Medulla oblongata (tissue), 1 donor: ENCODE measurements around the gene PLCD4.

Experiments
- DNase-seq: peaks from one replicate; pipeline ENCODE4 v3.0.0-alpha.2; 2015; ENCODE audit errors: extremely low spot score

PLCD4 gene

DNA sequence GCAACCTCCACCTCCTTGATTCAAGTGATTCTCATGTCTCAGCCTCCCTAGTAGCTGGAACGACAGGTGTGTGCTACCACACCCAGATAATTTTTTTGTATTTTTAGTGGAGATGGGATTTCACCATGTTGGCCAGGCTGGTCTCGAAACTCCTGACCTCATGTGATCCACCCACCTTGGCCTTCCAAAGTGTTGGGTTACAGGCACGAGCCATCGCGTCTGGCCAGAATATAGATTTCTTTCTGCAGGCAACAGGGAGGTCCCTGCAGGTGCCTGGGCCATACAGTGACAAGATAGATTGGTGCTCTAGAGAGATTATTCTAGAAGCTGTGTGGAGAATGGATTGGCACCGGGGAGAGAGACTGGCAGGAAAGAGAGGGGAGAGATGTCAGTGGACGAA is 13.3 kb downstream of the PLCD4 start:
- DNase-seq = no peak

DNA sequence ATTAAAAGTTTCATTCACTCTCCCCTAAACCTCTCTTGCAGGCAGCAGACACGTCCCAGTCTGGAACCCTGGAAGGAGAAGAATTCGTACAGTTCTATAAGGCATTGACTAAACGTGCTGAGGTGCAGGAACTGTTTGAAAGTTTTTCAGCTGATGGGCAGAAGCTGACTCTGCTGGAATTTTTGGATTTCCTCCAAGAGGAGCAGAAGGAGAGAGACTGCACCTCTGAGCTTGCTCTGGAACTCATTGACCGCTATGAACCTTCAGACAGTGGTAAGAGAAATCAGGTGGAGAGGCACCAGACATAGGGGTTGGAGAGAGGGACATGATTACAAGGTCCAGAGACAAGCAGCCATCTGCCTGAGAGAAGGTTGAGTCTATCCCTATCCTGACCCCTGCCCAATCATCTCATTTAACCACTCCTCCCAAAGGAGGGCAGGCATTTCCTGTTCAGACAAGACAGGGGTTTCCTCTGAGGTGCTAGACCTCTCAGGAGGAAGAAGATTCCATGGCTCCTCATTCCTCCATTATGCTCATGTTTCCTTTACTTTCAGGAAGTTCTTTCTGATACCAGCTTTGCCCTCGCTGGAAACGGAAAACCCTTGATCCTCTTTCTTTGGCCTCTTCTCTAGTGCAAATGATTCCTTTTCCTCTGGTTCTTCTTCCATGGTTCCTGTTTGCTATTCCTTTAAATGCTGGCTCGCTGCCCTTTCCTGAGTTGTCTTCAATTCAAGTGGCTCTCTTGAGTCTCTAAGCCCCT is 15.1 kb downstream of the PLCD4 start:
- no peak for DNase-seq

DNA sequence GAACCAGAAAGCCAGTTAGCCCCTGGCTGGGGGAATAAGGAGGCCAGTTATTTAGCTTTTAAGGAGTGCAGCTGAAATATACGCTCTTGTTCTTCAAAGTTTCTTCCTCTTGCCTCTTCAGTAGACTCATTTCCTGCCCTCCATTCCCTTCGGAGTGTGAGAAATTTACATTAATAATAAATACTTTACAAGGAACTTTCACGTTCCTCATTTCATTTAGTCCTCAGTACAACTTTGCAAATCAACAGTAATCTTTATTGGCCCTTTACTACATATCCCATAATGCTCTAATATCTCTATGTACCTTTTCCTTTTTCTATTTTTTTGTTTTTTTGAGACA is 15.6 kb downstream of the PLCD4 start:
- no peak for DNase-seq

DNA sequence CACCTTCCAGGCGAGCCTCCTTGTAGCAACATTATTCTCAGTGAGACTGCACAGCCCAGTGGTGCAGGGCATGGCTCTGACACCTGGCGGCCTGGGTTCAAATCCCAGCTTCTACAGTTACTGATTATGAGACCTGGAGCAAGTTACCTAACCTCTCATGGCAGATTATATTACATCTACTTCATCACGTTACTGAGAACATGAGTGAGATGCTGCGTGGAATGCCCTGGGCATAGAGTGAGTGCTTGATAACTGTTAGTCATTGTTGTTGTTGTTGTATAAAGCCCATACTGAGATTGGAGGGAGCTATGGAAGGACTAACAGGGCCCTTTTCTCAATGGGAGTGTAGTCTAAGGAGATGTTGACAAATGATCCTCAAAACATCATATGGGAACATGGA is 18.7 kb downstream of the PLCD4 start:
- DNase-seq = no peak

DNA sequence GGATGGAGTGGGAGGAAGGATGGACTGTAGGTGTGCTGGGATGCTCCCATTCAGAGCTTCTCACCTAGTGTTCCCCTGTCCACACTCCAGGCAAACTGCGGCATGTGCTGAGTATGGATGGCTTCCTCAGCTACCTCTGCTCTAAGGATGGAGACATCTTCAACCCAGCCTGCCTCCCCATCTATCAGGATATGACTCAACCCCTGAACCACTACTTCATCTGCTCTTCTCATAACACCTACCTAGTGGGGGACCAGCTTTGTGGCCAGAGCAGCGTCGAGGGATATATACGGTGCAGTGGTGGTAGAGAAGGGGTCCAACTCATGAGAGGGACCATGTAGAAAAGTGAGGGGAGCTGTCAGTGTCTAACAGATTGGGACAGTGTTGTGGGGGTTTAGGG is 20.2 kb downstream of the PLCD4 start:
- DNase-seq = no peak

DNA sequence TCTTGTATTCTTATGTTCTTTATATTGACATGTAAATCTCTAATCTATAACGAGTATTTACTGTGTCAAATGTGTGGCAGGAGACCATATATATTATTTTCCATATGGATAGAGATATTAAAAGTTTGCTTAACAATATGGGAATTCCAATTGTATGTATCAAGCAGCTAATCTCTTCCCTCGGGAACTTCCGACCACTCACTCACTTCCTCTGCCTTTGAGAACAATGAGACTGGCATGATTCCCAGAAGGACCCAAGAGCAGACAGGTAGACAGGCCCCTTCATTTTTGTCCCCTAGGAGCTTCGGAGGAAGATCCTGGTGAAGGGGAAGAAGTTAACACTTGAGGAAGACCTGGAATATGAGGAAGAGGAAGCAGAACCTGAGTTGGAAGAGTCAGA is 24.1 kb downstream of the PLCD4 start:
- DNase-seq = no peak

DNA sequence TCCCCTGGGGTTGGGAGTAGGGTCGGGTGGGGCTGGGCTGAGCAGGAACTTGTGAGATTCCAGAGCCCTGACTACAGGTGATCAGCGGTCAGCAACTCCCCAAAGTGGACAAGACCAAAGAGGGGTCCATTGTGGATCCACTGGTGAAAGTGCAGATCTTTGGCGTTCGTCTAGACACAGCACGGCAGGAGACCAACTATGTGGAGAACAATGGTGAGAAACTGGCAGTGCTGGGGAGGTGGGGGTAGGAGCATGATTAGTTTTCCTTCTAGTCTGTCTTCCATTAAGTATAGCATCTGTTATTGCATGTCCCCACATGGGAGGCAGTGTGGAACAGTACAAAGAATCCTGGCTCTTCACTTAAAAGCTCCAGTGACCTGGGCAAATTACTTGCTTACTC is 28.0 kb downstream of the PLCD4 start:
- no peak for DNase-seq

DNA sequence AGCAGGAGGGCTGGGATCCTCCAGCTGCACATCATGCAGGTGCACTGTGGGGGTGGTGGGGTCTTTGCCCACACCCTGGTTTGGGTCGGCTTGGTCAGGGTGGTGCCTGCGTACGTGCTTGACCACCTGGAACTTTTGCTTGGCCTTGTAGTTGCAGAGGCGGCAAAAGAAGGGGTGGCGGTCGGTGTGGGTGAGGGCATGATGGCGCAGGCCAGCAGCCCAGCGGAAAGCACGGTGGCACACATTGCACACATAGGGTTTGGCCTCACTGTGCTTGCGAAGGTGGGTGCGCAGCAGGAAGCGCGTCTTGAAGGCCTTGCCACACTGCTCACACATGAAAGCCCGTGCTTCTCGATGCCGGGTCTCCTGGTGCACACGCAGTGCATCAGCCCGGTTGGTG is 30.7 kb downstream of the PLCD4 start:
- DNase-seq = no peak

DNA sequence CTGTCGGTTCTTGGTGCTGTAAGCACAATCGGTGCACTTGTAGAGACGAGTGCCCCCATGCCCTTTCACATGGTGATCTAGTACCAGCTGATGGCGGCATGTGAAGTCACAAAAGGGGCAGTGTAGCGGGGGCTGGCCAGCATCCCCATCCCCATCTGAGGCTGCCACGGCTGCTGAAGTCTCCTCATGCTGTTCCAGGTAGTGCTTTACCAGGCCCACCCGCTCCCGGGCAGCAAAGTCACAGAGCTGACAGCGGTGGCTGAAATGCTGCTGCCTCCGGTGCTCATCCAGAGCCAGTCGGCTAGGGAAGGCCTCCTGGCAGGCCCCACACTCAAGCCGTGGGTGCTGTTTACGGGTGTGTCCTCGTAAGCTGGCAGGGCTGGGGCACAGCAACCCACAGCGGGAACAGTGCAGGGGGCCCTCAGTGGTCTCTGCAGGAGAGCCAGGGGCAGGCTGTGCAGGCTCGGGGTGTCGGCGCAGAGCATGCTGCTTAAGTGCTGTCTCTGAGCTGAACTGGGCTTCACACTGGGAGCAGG is 34.5 kb downstream of the PLCD4 start:
- no peak for DNase-seq

DNA sequence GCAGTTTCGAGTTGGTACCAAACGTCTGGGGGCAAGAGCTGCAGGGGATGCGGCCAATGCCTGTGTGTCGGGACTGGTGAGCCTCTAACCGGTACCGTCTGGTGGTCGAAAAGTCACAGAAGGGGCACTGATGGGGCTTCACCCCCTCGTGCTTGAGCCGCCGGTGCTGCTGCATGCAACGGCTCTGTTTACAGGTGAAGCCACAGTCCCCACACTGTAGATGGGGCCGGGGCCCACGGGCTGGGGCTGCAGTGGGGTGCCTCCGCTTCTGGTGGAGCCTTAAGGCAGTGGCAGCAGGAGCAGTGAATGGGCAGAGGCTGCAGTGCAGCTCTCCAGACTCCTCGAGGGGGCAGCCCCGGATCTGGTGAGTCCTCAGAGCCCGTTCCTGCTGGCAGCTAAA is 35.1 kb downstream of the PLCD4 start:
- DNase-seq = no peak

DNA sequence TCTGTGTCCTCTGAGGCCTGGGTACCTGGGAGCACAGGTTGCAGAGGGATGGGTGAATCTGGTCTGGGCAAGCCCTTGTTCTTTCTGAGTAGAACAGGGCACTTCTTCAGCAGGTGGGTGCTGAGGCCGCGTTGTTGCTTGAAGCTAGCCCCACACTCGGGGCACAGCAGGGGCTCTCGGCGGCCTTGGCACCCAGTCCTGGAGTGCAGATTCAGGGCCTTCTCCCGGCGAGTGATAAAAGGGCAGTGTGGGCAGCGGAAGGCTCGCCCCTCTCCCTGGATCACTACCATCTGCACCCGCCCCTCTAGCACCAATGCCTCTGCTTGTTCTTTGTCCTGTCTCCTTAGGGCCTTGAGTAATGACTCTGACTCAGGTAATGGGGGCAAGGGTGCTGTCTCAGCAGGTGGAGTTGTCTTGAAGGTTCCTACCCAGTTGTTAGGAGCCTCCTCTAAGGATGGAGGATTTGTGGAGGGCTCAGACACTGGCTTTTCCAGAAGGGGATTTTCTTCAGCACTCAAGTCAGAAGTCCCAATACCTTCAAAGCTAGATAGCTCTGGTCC is 36.1 kb downstream of the PLCD4 start:
- no peak for DNase-seq

DNA sequence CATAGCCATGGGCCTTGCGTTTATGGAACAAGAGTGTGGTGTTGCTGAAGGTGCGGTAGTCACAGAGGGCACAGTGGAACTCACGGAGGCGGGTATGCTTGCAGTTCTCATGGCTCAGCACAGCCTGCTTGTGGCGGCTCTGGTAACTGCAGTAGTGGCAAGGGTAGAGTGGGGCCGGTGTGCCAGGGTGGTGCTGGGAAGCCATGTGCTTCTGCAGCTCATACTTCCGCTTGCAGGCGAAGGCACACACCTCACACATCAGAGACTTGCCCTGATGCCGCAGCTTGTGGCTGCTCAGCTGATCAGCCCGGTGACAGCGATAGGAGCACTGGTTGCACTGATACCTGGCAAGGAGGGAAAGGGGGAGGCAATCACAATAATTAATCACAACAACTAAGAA is 37.0 kb downstream of the PLCD4 start:
- DNase-seq = no peak

DNA sequence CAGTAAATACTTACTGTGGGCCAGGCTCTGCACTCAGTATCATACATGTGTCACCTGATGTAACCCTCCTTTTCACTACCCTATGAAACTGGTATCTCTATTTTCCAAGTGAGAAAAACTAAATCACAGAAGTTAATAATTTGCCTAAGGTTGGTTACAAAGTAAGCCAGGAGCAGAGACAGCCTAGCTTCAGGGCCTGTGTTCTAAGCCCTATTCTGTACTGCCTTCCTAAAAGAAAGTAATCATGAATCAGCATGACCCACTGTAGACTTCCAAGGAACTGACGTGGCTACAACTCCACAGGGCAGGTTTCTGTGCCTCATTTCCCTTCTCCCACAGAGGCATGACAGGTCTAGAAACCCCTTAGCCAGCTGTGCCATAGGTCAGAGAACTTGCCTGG is 37.4 kb downstream of the PLCD4 start:
- DNase-seq = no peak

DNA sequence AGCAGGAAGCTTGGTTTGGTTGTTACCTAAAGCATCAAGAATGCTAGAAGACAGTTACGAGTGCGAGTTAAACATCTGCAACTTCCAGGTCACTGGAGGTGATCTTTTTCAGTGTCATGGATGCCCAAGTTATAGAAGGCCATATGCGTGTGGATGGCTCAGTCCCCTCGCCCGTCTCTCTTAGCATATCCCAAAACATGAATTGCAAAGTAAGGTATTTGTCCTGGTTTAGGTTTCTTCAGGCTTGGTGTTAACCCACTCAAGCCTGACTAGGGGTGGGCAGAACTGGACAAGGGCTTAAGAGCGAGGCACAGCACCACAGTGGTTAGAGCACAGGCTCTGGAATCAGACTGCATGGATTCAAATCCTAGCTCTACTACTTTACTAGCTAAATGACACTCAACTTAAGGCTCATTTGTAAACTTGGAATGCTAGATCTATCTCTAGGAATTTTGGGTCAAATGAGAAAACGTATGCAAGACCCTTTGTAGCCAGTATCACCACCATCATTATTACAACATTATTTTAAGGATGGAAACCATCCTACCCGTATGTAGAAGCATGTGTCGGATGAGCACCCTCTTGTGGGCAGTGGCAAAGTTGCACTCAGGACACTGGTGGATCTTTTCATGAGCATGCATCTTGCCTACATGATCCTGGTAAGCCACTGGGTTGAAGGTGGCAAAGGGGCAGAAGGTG is 40.5 kb downstream of the PLCD4 start:
- DNase-seq = peak; percentile 59

DNA sequence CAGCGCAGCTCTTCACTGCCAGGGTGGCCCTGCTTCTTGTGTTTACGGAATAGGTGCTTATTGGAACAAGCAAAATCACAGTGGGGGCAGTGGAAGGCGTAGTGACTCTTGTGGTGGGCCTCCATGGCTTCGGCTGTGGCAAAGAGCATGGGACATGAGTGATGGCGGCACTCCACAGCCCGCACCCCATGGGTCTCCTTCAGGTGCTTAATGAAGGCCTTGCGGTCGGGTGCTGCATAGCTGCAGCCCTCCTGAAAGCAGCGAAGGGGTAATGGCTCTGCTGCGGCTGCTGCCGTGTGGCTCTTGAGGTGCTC is 41.0 kb downstream of the PLCD4 start:
- no peak for DNase-seq

DNA sequence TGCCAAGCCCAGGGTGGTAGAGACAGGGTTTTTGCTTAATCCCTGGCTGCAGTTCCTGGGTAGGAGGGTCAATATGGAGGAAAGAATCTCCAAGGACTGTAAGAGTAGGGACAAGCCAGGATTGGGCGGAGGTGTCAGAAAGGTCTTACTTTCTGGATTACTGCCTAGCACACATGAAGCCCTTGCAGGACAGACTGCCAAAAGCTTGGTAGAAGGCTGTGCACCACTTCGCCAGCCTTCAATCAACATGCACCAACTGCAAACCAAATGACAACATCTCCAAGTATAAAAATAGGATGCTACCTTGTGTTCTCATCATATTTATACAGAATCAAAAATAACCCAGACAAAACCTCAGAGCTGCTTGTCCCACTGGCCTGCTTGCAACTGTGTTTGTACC is 48.1 kb downstream of the PLCD4 start:
- no peak for DNase-seq

DNA sequence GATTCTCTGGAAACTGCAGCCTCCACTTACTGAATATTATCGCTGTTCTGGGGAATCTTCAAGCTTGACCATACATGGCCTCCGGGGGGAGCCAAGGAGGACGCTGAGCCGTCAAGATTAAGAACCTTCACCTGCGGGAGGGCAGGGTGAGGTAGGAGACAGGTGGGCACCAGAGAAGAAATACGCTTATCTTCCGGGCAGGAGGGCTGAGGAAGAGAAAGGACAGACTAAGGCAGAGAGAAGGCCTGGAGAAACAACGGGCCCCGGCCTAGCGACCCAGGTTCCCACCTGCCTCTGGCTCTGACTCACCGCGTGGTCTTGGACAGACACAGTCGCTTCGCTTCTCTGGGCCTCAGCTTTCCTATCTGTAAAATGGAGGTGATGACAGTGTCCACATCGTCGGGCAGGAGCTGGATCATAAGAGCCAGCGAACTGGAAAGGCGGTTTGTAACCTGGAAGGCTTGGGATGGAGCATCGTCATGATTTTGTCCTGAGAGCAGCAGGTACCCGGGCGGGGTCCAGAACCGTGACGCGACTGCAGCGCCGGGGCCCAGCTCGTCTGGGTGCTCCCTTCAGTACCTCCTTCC is 51.1 kb downstream of the PLCD4 start:
- peak; percentile 29 for DNase-seq

DNA sequence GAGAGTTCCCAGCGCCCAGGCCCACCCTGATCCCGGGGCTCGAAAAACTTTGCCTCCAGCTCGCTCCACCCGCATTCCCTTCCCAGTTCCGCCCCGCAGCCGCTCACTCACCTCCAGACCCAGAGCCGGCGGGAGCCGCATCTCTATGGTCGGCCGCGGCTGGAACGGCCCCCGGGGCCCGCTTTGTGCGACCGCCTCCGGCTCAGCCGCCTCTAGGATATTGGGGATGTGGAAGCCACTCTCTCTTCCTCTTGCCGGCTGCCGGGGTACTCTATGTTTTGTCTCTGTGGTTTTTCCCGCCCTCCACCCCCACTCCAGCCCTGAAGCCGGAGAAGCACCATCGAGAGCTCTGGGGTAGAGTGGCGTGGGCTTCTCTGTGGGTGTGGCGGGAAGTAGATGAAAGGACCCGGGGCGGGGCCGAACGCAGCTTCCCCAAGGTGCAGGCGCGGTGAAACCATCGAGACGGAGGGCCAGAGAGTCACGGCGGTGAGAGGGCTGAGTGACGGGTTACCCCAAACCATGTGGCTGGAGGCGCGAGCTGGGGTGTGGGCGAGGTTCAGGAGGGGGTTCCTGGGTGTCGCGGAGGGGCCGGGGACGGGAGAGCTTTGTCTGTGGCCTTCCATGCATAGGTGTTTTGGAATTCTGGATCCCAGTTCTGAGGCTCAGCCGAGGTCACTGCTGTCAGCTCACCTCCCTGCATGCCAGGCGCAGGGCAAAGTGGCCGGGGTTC is 51.7 kb downstream of the PLCD4 start, which contains the start of the genes BCS1L and ZNF142:
Gene BCS1L, plus strand, starts transcription at position 426 of the 730 bp plus-strand sequence. CDS start 1,305 bp downstream, outside the sequence.
Gene ZNF142, minus strand, starts transcription at position 366 of the 730 bp plus-strand sequence. CDS start 3,194 bp downstream, outside the sequence.
- DNase-seq = peak; percentile 95

DNA sequence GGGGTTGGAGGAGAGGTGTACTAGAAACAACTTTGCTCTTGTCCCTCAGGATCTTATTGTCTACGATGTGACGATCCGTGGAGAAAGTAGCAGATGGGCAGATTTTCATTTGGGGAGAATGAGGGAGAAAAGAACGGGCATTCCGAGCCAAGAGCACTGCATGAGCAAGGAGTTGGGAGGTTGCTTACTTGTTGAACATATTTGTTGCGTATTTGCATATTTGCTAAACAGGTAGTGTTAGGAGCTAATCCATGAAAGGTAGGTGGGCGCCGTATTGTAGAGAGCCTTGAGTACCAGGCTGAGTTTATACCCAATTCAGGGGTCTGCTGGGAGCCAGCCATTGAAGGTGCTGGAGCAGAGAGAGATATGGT is 52.3 kb downstream of the PLCD4 start:
- DNase-seq = no peak

DNA sequence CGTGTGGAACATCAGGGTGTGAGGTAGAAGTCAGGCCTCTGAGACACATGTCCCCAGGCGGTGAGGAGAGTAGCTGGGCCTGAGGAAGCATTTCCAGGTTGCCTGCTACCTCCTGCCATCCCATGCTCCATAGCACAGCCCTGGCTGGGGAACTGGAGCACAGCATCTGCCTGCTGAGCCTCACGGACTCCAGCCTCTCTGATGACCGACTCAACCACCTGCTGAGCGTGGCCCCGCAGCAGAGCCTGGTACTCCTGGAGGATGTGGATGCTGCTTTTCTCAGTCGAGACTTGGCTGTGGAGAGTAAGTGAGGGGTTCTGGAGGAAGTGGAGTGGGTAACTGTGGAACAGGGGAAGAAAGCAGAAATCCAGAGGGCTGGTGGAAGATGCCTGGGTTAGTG is 54.7 kb downstream of the PLCD4 start:
- DNase-seq = no peak

DNA sequence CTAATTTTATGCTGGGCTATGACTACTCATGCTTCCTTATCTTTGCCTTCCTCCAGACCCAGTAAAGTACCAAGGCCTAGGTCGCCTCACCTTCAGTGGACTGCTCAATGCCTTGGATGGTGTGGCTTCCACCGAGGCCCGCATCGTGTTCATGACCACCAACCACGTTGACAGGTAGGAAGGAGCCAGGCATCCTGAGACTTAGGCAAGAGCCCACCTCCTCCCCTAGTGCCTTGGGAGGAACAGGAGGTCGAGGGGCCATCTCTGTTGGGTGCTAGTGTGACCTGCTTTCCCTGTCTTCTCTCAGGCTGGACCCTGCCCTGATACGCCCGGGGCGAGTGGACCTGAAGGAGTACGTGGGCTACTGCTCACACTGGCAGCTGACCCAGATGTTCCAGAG is 55.1 kb downstream of the PLCD4 start:
- DNase-seq = no peak

DNA sequence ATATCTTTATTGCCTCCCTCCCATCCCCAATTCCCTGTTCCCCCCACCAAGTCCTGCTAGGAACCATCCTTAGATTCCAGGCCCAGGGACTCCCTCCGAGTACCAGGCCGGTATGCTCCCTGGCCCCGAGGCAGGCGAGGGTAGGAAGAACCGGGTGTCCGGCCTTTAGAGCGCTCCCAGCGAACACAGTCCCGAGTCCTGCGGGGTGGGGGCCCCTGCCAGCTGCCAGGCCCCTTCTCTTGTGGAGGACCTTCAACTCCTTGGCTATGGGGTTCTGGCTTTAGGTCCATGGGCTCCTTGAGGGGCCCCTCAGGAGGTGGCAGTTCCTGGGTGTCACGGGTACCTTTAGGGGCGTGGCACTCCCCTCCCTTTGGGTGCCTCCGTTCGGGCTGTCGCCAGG is 56.2 kb downstream of the PLCD4 start:
- no peak for DNase-seq
